Posterior vena cava (tissue), 2 donors: ENCODE data around the gene BICD2. TPM values are rescaled to one million over a fixed set of nuclear protein-coding genes. Genes with fewer than 3 reads are reported as not detected.
A peak's percentile ranks its signal among the peaks of the same experiment; 100 is the strongest.

Source experiments
- DNase-seq: peaks from one replicate; pipeline ENCODE4 v3.0.0-alpha.2; 2020; ENCODE audit warnings: low spot score
- intact Hi-C, 2 donors: fragments of 100-400 bp; cut with DNase I; formaldehyde crosslinking; loops; one replicate each; pipeline versions ENCODE4 v1.14.1 to v1.14.2; 2022 to 2023
- total RNA-seq, 2 donors: library from RNA; stranded (reverse); fragmentation: NEBNext Ultra II Directional; extraction: Animal tissue kit (Norgen Biotek cat#: 25700); gene quantifications; one replicate each; pipeline ENCODE4 v1.2.1, GENCODE V29; 2021
- donor health status: DM: yes; HTN: yes; CAD: no.
- donor health status: DM: yes; HTN: yes; CAD: no.

The BICD2 gene
- total RNA-seq, 2 donors from 2014 or later, result 27.4 to 40.2 TPM

DNA sequence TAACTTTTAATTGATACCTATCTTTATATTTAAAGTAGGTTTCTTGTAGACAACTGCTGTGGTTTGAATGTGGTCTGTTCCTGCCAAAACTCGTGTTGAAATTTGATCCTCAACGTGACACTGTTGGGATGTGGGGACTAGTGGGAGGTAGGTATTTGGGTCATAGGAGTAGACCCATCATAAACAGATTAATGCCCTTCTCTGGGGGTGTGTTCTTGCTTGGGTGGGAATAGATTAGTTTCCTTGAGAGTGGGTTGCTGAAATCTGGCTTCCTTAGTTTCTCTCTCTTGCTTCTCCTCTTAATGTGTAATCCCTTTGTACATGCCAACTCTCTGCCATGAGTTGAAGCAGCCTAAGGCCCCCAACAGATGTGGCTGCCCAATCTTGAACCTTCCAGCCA, 60.1 kb downstream of the BICD2 start:
- no peak for DNase-seq
- intact Hi-C loops, result no loop called here

DNA sequence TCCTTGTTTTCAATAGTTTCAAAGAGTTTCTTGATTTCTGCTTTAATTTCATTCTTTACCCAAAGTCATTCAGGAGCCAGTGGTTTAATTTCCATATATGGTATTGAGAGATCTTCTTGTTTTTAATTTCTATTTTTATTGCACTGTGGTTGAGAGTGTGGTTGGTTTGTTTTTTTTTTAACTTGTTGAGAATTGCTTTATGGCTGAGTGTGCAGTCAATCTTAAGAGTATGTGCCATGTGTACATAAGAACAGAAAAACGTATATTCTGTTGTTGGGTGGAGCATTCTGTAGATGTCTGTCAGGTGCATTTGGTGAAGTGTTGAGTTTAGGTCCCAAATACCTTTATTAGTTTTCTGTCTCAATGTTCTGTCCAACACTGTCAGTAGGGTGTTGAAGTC, 68.0 kb downstream of the BICD2 start:
- no peak for DNase-seq
- intact Hi-C loops, result no loop called here

DNA sequence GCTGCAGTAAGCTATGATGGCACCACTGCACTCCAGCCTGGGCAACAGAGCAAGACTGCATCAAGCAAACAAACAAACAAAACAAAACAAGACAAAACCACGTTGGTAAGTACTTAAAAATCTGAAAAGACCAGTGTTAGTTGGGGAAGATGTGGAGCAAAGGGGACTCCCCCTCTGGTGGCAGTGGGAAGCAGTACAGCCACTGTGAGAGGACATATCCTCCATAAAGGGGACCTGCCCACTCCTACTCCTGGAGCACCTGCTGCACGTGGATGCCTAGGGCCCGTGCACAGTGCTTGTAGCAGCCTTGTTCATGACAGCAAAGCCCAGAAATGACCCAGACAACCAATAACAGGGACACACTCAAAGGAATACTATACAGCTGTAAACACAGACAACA, 77.7 kb downstream of the BICD2 start:
- intact Hi-C loops, result no loop called here
- no peak for DNase-seq

DNA sequence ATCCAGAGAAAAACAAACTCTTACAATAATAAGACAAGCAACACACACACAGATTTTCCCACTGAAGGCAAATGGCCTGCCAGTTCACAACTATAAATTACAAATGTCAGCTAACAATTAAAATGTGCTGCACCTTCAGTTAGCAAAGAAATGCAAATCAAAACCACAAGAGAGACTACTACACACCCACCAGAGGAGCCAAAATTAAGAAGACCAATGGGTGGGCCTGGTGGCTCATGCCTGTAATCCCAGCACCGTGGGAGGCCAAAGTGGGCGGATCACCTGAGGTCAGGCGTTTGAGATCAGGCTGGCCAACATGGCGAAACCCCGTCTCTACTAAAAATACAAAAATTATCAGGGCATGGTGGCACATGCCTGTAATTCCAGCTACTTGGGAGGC, 79.6 kb downstream of the BICD2 start:
- DNase-seq, result no peak
- intact Hi-C loops, result no loop called here

DNA sequence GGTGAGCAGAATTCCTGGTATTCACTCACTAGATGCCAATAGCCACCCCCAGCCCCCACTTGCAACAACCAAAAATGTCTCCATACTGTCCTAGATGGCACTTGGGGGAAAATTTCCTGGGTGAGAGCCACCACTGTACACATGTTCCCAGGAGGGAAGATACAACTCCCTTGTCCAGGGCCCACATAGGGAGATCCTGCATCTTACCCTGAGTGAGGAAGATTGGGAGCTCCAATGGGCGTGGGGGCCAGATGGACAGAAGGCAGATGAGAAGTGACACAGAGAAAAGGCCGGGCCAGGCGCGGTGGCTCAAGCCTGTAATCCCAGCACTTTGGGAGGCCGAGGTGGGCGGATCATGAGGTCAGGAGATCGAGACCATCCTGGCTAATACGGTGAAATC, 82.4 kb downstream of the BICD2 start:
- no peak for DNase-seq
- intact Hi-C loops, result no loop called here

DNA sequence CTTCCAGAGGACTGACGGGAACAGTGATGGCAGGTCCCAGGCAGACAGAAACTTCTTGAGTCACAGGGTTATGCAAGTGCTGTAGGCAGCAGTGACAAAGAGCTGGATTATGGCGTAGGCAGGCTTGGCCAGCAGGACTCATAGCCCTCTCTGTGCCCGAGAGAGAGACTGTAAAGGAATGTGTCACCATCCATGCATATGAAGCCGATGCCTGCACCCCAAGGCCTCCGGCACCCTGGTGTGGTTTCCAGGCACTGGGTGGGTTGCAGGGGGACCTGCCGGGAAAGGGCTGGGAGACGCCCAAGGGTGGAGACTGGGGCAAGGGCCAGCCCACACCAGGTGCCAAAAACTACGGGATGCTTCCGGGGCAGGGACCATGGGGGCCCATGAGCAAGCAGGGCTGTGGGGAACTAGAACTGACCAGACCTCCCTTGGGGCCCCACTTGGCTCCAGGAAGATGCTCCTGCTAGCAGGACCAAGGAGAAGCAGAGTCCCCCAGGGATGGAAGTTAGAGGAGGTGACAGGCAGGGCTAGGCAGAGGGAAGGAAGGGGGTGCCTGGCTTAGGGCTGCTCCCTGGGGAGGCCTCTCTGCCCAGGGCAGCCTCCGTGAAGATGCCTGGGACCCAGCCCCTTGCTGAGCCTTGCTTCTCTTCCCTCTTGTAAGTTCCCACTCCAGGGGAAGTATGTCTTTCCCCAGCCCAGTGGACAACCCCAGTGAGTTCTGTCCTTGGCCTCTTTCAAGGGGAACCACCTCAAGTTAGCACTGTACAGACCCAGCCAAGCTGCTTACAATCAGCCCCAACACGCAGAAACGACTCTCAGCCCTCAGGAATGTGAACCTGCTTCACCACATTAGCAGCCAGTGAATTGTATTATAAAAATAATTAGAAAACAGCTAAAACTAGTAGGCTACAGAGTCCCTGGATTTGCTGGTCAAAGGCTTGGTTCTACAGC, 84.2 kb downstream of the BICD2 start:
- DNase-seq, result no peak
- intact Hi-C loops, result no loop called here

DNA sequence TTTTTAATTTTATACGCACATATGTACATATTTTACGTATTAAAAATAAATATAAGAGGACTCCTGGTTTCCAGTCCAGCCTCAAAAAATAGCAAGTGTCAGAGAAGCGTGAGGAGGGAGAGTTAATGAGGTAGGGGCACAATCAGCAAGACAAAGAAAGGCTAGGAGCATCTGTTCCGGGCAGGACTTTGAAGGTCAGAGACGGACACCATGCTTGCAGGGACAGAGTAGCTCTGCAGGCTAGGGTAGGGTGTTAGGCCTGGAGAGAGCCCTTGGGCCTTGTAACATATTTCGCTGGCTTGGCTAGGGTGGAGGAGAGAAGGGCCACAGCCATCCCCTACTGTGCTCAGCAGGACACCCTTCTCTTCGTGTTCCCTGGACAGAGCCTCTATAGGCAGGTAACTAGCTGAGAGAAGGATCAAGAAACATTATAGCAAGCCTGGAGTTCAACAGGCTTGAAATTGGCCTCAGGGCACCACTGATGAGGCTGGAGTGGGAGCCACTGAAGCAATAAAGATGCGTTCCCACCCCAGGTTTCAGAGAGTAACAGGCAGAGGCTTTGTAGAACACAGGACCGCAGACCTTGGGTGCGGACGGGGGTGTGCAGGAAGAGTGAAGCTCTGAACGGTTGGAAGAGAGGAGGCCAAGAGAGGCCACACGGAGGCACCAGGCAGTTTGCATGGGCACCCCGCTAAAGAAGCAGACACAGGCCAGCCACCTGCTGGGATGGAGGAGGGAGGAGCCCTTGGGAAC, 85.0 kb downstream of the BICD2 start:
- no peak for DNase-seq
- intact Hi-C loops, result no loop called here

DNA sequence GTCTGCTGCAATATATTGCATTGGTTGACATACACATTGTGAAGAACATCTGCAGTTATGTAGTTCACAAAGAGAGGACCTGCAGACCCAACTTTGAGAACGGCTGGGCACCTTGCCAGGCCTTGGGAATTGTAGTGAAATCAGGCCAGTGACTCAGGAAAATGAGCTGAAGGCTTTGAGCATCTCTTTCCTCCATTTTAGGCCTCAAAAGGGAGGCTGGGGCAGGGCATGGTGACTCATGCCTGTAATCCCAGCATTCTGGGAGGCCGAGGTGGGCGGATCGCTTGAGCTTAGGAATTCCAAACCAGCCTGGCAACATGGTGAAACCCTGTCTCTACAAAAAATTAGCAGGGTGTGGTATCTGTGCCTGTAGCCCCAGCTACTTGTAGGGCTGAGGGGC, 93.3 kb downstream of the BICD2 start:
- peak; percentile 80 for DNase-seq
- intact Hi-C loops, result no loop called here

DNA sequence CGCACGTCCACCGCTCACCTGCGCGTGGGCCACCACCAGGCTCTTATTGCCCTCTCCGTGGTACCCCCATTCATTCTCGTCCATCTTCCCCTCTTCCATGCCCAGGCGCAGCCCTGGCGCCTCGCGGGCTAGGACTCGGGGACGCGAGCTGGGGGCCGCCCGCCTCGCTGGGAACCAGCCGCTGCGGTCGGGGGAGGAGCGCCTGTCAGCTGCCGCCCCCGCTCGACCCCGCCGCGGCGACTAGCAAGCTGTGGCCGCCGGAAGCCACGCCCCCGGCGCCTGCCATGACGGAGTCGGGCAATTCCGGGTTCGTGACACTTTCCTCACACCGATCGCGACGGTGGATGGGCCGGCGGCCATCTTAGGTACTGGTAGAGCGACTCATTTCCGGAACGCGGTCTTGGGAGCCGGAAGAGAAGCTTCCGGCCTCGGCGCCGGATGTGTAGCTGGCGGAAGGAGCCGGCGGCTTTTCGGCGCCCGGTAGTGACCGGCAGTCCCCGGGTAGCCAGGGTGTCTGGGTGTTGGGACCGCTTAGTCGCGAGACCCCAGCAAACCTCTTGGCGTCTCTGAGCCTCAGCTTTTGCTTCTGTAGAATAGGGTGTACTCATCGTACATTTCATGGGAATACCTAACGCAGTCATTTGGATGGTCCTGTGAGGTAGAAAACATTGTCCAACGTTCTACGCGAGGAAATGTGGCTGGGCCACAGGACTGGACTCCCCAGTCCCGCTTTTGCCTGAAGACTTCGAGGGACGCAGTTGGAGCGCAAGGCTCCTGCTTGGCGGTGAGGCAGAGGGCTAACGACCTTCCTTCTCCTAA, 94.5 kb downstream of the BICD2 start, which contains the start of gene IPPK:
Gene IPPK (minus strand): TSS at position 242 of the 819 bp plus-strand sequence. CDS start 143 bp downstream, at position 99.
- intact Hi-C loops, result no loop called here

DNA sequence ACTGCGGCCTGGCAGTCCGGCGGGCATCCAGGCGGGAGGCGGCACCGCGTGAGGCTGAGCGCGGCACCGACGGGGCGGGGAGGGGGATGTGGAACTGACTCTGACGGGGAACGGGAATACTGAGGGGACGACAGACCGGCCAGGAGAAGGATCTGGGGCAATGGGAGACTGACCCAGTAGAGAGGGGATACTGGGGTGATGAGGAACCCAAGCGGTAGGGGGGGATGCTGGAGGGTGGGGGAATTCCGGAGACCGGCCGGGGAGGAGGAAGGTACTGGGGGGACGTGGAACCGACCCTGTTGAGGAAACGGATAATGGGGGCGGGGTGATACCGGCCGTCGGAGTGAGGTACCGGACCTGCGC, 95.1 kb downstream of the BICD2 start:
- intact Hi-C loops, result no loop called here
- peak; percentile 81 for DNase-seq

More for the DNA sequence above, 94.5 kb downstream of the BICD2 start, which contains the start of gene IPPK:
- peak; percentile 99 for DNase-seq

DNA sequence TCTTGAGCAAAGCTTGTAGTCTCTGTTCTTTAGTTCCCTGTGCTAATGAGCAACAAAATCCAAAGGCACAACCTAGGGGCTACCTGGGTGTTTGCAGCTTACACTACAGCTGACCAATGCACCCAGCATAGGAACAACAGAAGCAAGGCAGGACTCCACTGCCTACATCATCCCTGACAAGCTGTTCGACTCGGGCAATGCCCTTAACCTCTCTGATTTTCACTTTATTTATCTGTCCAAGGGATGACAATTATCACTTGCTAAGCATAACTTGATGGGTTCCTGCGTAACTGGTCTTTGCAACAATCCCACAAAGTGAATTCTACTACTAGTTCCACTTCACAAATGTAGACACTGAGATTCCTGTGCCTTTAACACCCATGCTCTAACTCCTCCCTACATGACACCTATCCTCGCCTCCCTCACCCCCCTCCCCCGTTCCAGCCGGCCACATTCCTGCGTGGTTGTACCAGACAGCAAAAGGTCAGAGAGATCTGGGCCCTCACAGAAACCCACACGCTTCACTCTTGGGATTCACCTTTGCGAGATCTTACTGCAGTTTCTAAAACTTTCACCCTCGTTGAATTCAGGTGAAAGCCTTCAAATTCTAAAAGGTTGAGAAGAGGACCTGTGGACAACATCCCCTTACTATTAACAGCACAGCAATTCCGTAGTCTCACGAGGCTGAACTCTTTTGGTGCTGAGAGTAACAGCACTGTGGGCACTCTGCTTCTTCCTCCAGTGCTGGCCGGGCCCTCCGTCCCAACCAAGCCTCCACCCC, 95.7 kb downstream of the BICD2 start:
- peak; percentile 88 for DNase-seq
- intact Hi-C loops, result no loop called here

DNA sequence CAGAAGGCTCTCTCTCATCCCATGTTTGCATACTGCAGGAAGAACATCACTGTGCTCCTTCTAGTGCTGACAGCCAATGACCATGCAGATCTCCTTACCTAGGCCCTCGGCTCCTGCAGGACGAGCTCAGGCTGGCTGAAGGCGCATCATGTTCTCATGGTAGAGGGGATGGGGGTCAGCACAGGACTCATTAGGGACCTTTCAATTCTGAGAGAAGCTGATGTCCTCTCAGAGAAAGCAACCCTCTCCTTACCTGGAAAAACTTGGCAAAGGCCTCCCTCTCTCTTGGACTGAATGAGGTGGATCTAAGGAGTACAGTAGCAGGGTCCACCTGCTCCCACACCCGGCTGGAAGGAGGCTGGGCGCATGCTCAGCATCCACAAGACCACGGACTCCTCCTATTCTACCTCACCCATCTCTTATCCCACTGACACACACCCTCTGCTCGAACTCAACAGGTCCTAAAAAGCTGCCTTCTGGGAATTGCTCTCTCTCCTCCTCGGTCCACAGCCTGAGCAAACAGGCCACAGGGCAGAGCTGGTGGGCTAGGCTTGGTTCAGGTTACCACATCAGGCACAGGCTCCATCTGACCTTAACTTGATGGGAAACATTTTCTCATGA, 97.6 kb downstream of the BICD2 start:
- peak; percentile 17 for DNase-seq
- intact Hi-C loops, result no loop called here

DNA sequence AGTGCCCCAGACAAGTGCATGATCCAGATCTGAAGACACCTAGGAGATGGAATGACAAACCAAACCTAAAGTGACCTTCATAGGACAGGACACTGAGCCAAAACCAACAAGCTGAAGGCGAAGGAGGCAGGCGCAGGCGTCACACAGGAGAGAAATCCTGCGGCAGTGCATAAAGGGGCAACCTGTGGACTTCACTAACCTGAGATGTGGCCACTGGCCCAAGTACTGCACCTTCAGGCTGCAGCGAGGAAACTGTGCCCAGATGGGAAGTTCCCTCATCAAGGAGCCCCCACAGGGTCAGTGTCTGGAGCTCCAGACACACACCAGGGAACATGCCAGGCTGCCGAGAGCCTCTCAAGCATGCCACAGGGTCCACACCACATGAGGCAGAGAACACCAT, 98.4 kb downstream of the BICD2 start:
- DNase-seq, result peak; percentile 54
- intact Hi-C loops, result no loop called here

DNA sequence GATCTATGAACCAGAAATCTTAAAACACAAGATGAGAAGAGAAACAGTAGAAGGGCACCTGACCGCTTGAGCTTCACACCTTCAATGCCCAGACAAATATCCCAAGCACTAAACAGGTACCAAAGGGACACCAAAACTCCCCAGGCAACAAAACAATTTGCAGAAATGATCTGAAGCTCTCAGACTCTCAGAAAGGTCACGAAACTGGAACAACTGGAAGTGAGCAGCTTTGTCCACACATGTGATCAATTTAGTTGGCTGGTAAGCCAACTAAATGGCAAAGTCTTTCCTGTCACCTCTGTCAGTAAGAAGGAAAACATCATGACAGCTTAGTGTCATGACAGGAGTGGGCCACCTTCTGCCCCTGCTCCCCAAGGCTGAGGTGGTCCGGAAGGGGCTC, 98.8 kb downstream of the BICD2 start:
- intact Hi-C loops, result no loop called here
- DNase-seq, result no peak

DNA sequence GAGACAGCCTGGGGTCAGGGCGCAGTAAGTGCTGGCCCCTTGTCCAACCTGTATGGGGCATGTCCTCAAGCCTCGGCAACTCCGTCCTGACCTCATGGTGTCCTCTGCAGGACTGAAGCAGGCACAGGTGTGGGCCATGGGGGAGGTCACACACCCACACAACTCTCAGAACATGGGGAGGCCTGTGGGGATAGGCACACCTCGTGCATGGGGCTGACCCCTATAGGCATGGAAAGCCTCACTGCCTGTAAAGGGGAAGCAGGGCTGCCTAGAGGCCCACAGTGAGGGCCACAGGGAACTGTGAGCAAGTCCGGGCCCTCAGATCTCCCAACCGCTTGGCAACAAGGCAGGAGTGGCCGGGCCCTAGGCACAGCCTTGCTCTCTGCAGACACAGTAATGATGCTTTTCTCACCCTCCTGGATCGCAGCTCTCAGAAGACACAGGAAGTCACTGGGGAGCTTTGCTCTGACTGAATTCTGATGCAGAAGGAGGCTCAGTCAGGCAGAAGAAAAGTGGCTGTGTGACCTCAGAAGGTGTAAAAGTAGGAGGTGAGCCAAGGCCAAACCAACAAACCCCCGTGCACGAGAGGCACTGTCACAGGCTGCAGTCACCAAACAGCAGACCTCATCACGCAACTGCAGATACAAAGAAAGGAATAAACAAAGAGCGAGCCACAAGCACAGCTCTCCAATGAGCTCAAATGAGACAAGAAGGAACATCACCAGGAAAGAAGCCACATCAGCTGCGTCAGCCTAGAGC, 100.1 kb downstream of the BICD2 start:
- peak; percentile 51 for DNase-seq

DNA sequence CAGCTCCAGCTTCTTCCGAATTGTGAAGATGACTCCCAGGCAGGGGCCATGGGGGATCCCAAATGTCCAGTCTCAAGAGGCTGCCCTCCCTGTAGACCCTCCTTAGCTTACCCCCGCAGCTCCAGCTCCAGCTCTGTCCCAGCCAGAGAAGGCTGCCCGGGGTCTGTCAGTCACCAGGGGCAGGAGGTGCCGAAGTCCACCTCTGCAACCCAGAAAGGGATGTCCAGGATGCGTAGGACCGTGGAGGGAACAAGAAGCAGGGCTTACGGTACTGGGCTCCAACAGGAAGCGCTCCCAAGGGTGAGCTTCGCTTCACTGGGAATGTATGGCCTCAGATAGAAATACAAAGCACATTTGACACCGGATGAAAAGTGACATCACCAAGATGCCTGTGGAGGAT, 100.7 kb downstream of the BICD2 start:
- peak; percentile 67 for DNase-seq
- intact Hi-C loops, result no loop called here

More for the DNA sequence above, 100.1 kb downstream of the BICD2 start:
- intact Hi-C loops, result no loop called here

DNA sequence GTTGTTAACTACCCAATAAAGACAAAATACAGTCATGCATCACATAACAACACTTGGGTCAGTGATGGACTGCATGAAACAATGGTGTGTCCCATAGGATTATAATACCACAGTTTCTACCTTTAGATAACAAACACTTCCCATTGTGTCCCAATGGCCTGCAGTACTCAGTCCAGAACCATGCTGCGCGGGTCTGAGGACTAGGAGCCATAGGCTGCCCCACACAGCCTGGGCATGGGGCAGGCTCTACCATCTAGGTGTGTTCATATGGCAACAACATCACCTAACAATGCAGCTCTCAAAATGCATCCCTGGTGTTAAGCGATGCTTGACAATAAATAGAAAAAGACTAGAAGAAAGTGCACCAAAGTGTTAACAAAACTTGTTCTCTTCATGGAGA, 101.5 kb downstream of the BICD2 start:
- intact Hi-C loops, result no loop called here
- DNase-seq, result peak; percentile 22

DNA sequence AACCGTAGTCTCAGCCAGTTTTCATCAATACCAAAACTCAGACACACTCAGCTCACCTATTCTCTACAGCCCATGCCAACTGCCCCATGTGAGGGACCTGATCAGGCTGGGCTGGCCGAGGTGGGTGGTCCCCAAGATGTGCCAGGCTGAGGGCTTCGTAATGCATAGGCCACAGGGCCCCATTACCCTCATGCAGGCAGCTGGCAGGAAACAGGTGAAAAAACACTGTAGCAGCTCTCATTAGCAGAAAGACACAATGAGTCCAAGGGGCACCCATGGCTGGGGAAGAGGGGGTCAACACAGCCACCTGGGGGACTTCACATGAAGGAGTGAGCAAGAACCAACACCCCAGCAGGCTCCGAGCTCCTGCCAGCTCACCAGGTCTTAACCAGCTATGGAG, 102.9 kb downstream of the BICD2 start:
- intact Hi-C loops, result no loop called here
- peak; percentile 48 for DNase-seq
